ENCODE results near the gene G6PC2. TPM values are rescaled to one million over a fixed set of nuclear protein-coding genes. Genes with fewer than 3 reads are reported as not detected.

The G6PC2 gene
- total RNA-seq, 1 experiment from 2014 or later: not detected

DNA sequence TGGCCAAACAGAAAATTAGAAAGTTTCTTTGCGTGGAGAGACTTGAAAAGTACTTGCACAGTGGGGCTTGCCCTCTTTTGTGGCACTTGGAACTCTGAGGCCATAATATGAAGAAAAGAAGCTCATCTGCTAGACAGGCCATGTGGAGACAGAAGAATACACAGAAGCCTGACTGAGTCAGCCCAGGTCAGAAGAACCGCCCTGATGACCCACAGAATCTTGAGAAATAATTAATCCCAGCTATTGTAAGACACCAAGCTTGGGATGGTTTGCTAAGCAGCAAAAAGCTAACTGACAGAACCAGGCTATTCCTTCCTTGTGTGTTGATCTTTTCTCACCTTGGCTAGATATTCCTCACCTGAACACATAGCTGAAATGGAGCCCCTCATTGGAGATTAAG lies 33.7 kb downstream of the G6PC2 start:
- Histone ChIP-seq H3F3A (ENCODE audit: insufficient read depth, low read depth) (no peaks in the 10 kb centered on the region), H4K20me1 (ENCODE audit: insufficient read depth) (no peaks in the 10 kb centered on the region), H3K79me2 (ENCODE audit: low read depth) (no peaks in the 10 kb centered on the region), H3K9me3 (ENCODE audit: insufficient read depth, low read depth) (no peaks in the 10 kb centered on the region), H2AFZ (no peak overlapping the region), H3K36me3 (ENCODE audit: low read depth) (no peaks in the 10 kb centered on the region), H3K4me2 (no peak overlapping the region), H3K27ac (no peak overlapping the region), H3K4me3 (no peak overlapping the region), H3K27me3 (ENCODE audit: insufficient read depth, low read depth) (no peaks in the 10 kb centered on the region), H3K4me1 (replicated peaks; ENCODE audit: insufficient read depth) (no peaks in the 10 kb centered on the region), H3K9me2 (ENCODE audit: insufficient read depth) (no peaks in the 10 kb centered on the region)
- POLR2A ChIA-PET (ENCODE audit: unreplicated experiment): no interaction called here
- no TSS peak for BruUV-seq (replicated peaks)
- CTCF ChIA-PET: no interaction called here
- no peak for DNase-seq
- intact Hi-C loops (cut with micrococcal nuclease; ENCODE audit: unreplicated experiment): no loop called here
- TF ChIP-seq, protein P1, sequence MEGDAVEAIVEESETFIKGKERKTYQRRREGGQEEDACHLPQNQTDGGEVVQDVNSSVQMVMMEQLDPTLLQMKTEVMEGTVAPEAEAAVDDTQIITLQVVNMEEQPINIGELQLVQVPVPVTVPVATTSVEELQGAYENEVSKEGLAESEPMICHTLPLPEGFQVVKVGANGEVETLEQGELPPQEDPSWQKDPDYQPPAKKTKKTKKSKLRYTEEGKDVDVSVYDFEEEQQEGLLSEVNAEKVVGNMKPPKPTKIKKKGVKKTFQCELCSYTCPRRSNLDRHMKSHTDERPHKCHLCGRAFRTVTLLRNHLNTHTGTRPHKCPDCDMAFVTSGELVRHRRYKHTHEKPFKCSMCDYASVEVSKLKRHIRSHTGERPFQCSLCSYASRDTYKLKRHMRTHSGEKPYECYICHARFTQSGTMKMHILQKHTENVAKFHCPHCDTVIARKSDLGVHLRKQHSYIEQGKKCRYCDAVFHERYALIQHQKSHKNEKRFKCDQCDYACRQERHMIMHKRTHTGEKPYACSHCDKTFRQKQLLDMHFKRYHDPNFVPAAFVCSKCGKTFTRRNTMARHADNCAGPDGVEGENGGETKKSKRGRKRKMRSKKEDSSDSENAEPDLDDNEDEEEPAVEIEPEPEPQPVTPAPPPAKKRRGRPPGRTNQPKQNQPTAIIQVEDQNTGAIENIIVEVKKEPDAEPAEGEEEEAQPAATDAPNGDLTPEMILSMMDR (conservative IDR thresholded peaks at IDR 0.05): no peak
- TF ChIP-seq EZH2 (IDR thresholded peaks at IDR 0.05; ENCODE audit: low read depth): no peak

DNA sequence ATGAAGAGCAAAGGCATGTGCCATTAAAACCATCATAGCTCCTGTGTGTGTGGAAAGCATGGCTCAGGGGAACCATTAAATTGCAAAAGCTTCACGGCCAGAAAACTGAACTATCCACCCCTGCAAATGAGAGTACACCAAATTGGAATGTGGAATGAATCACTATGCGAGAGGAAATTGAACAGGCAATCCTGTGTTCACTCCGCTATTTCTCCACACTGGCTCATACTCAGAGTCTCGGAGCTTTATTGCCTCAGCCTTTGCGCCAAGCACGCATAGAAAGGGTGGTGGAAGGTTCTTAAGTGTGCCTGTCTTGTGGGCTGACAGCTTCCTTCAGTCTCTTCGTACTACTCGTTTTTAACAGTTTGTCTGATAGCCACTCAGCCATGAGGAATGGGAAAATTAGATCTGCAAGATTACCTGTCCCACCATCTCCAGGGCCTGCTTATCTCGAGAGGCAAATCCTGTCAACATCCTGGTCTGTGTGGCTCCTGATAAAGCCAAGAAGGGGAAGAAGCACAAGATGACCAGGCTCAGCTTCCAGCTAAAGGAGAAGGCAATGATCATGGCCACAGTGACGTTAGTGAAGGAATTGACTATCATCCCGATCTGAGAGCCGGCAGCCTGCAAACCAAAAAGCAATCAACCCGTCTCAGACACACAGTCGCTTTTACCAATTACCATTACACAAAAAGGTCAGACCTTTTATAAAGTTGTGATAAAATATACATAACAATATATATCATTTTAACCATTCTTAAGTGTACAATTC lies 34.9 kb downstream of the G6PC2 start:
- Histone ChIP-seq H3K9me3 (ENCODE audit: insufficient read depth, low read depth) (no peaks in the 10 kb centered on the region), H3K79me2 (ENCODE audit: low read depth) (no peaks in the 10 kb centered on the region), H3K4me3 (no peak overlapping the region), H3K9me2 (ENCODE audit: insufficient read depth) (no peaks in the 10 kb centered on the region), H3F3A (ENCODE audit: insufficient read depth, low read depth) (no peaks in the 10 kb centered on the region), H3K27me3 (ENCODE audit: insufficient read depth, low read depth) (no peaks in the 10 kb centered on the region), H3K4me1 (replicated peaks; ENCODE audit: insufficient read depth) (no peaks in the 10 kb centered on the region), H3K36me3 (ENCODE audit: low read depth) (no peaks in the 10 kb centered on the region), H3K4me2 (no peak overlapping the region), H4K20me1 (ENCODE audit: insufficient read depth) (no peaks in the 10 kb centered on the region), H2AFZ (no peak overlapping the region), H3K27ac (no peak overlapping the region)
- intact Hi-C loops (cut with micrococcal nuclease; ENCODE audit: unreplicated experiment): no loop called here
- no peak for TF ChIP-seq EZH2 (IDR thresholded peaks at IDR 0.05; ENCODE audit: low read depth)
- TF ChIP-seq, protein P1 (conservative IDR thresholded peaks at IDR 0.05): no peak
- ChIA-PET POLR2A (ENCODE audit: unreplicated experiment) (no interaction called here), CTCF (no interaction called here)
- DNase-seq: no peak
- no TSS peak for BruUV-seq (replicated peaks)

DNA sequence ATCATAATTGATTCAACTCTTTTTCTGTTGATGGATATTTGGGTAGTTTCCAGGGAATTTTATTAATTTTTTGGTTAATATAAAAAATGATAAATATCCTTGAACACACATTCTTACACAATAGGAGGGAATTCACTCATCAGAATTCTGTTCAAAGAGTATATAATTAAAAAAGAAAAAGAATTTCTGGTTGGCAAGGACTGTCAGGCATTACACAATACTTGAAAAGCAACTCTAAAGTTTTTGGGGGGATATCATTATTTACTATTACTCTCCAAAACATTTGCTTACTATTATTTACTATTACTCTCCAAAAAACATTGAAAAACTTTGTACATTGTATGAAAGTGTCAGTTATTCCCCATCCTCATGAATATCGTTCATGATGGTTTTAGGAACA lies 38.0 kb downstream of the G6PC2 start:
- H3K36me3 ChIP-seq (ENCODE audit: low read depth): no peaks in the 10 kb centered on the region
- H3F3A ChIP-seq (ENCODE audit: insufficient read depth, low read depth): no peaks in the 10 kb centered on the region
- intact Hi-C loops (cut with micrococcal nuclease; ENCODE audit: unreplicated experiment): no loop called here
- no peaks in the 10 kb centered on the region for H3K9me2 ChIP-seq (ENCODE audit: insufficient read depth)
- no peaks in the 10 kb centered on the region for H3K79me2 ChIP-seq (ENCODE audit: low read depth)
- DNase-seq: no peak
- H2AFZ ChIP-seq: no peak overlapping the region
- H3K4me2 ChIP-seq: no peak overlapping the region
- no peaks in the 10 kb centered on the region for H3K27me3 ChIP-seq (ENCODE audit: insufficient read depth, low read depth)
- BruUV-seq (replicated peaks): no TSS peak
- H3K4me1 ChIP-seq (replicated peaks; ENCODE audit: insufficient read depth): no peaks in the 10 kb centered on the region
- ChIA-PET CTCF (no interaction called here), POLR2A (ENCODE audit: unreplicated experiment) (no interaction called here)
- TF ChIP-seq, protein P1 (conservative IDR thresholded peaks at IDR 0.05): no peak
- no peak for TF ChIP-seq EZH2 (IDR thresholded peaks at IDR 0.05; ENCODE audit: low read depth)
- no peaks in the 10 kb centered on the region for H4K20me1 ChIP-seq (ENCODE audit: insufficient read depth)
- H3K27ac ChIP-seq: no peak overlapping the region
- no peaks in the 10 kb centered on the region for H3K9me3 ChIP-seq (ENCODE audit: insufficient read depth, low read depth)
- H3K4me3 ChIP-seq: no peak overlapping the region
